ENCODE results near the gene CDC25A.

CDC25A gene

GRCh38 chr3:48180531-48181253, 7.5 kb downstream of the CDC25A start:
- Mint-ChIP-seq H3K27ac (no peak overlapping the region), H3K36me3 (no peaks in the 10 kb centered on the region), H3K4me3 (no peak overlapping the region), H3K4me1 (no peaks in the 10 kb centered on the region), H3K9me3 (no peaks in the 10 kb centered on the region), H3K27me3 (no peaks in the 10 kb centered on the region)
- ATAC-seq = no peak

- Mint-ChIP-seq H3K27me3 (no peaks in the 10 kb centered on the region), H3K9me3 (no peaks in the 10 kb centered on the region), H3K4me3 (no peak overlapping the region), H3K4me1 (no peaks in the 10 kb centered on the region), H3K27ac (no peak overlapping the region), H3K36me3 (no peaks in the 10 kb centered on the region)
- ATAC-seq = no peak
Measured at GRCh38 chr3:48180021-48180420, 8.2 kb downstream of the CDC25A start.

GRCh38 chr3:48178072-48178471, 10.1 kb downstream of the CDC25A start:
- H3K27me3 Mint-ChIP-seq = no peaks in the 10 kb centered on the region
- H3K9me3 Mint-ChIP-seq = no peaks in the 10 kb centered on the region
- no peak overlapping the region for H3K27ac Mint-ChIP-seq
- no peak overlapping the region for H3K4me3 Mint-ChIP-seq
- H3K4me1 Mint-ChIP-seq = no peaks in the 10 kb centered on the region
- ATAC-seq = no peak
- no peaks in the 10 kb centered on the region for H3K36me3 Mint-ChIP-seq

- H3K27ac Mint-ChIP-seq = no peak overlapping the region
- peaks cover 11% of the 10 kb centered on the region for H3K36me3 Mint-ChIP-seq
- no peaks in the 10 kb centered on the region for H3K9me3 Mint-ChIP-seq
- no peaks in the 10 kb centered on the region for H3K4me1 Mint-ChIP-seq
- ATAC-seq = no peak
- H3K27me3 Mint-ChIP-seq = no peaks in the 10 kb centered on the region
- no peak overlapping the region for H3K4me3 Mint-ChIP-seq
Measured at GRCh38 chr3:48157950-48158376, 30.3 kb downstream of the CDC25A start.

GRCh38 chr3:48157202-48157840, 30.9 kb downstream of the CDC25A start:
- Mint-ChIP-seq H3K4me1 (no peaks in the 10 kb centered on the region), H3K4me3 (no peak overlapping the region), H3K36me3 (peaks cover 11% of the 10 kb centered on the region), H3K9me3 (no peaks in the 10 kb centered on the region), H3K27ac (no peak overlapping the region), H3K27me3 (no peaks in the 10 kb centered on the region)
- ATAC-seq = no peak

GRCh38 chr3:48156163-48156562, 32.1 kb downstream of the CDC25A start:
- H3K4me3 Mint-ChIP-seq = no peak overlapping the region
- no peak for ATAC-seq
- no peak overlapping the region for H3K27ac Mint-ChIP-seq
- H3K4me1 Mint-ChIP-seq = peaks cover 7% of the 10 kb centered on the region
- H3K9me3 Mint-ChIP-seq = no peaks in the 10 kb centered on the region
- no peaks in the 10 kb centered on the region for H3K27me3 Mint-ChIP-seq
- H3K36me3 Mint-ChIP-seq = peaks cover 11% of the 10 kb centered on the region

- no peak for ATAC-seq
- H3K27ac Mint-ChIP-seq = no peak overlapping the region
Measured at GRCh38 chr3:48155122-48155521, 33.1 kb downstream of the CDC25A start.

GRCh38 chr3:48151807-48152427, 36.3 kb downstream of the CDC25A start:
- ATAC-seq = no peak

More at GRCh38 chr3:48155122-48155521, 33.1 kb downstream of the CDC25A start:
- Mint-ChIP-seq H3K4me1 (peaks cover 11% of the 10 kb centered on the region), H3K9me3 (no peaks in the 10 kb centered on the region), H3K27me3 (no peaks in the 10 kb centered on the region), H3K36me3 (peaks cover 11% of the 10 kb centered on the region), H3K4me3 (no peak overlapping the region)

GRCh38 chr3:48151058-48151806, 37.0 kb downstream of the CDC25A start:
- Mint-ChIP-seq H3K27me3 (no peaks in the 10 kb centered on the region), H3K9me3 (no peaks in the 10 kb centered on the region), H3K4me3 (no peak overlapping the region), H3K27ac (no peak overlapping the region), H3K4me1 (peaks cover 11% of the 10 kb centered on the region), H3K36me3 (no peaks in the 10 kb centered on the region)
- ATAC-seq = peak; percentile 88

More at GRCh38 chr3:48151807-48152427, 36.3 kb downstream of the CDC25A start:
- no peaks in the 10 kb centered on the region for H3K36me3 Mint-ChIP-seq
- no peak overlapping the region for H3K27ac Mint-ChIP-seq
- H3K4me3 Mint-ChIP-seq = no peak overlapping the region
- H3K27me3 Mint-ChIP-seq = no peaks in the 10 kb centered on the region
- H3K4me1 Mint-ChIP-seq = peaks cover 11% of the 10 kb centered on the region
- H3K9me3 Mint-ChIP-seq = no peaks in the 10 kb centered on the region

- no peak for ATAC-seq
- H3K4me3 Mint-ChIP-seq = no peak overlapping the region
- H3K27me3 Mint-ChIP-seq = no peaks in the 10 kb centered on the region
- H3K4me1 Mint-ChIP-seq = peaks cover 14% of the 10 kb centered on the region
- no peaks in the 10 kb centered on the region for H3K36me3 Mint-ChIP-seq
- H3K9me3 Mint-ChIP-seq = no peaks in the 10 kb centered on the region
- H3K27ac Mint-ChIP-seq = no peak overlapping the region
Measured at GRCh38 chr3:48143992-48144391, 44.2 kb downstream of the CDC25A start.

GRCh38 chr3:48143567-48143966, 44.6 kb downstream of the CDC25A start:
- H3K36me3 Mint-ChIP-seq = no peaks in the 10 kb centered on the region
- H3K4me1 Mint-ChIP-seq = peaks cover 14% of the 10 kb centered on the region
- no peak for ATAC-seq
- H3K27ac Mint-ChIP-seq = no peak overlapping the region
- no peaks in the 10 kb centered on the region for H3K9me3 Mint-ChIP-seq
- H3K4me3 Mint-ChIP-seq = no peak overlapping the region
- no peaks in the 10 kb centered on the region for H3K27me3 Mint-ChIP-seq

- ATAC-seq = peak; percentile 39
- H3K9me3 Mint-ChIP-seq = no peaks in the 10 kb centered on the region
- peaks cover 14% of the 10 kb centered on the region for H3K4me1 Mint-ChIP-seq
- H3K36me3 Mint-ChIP-seq = no peaks in the 10 kb centered on the region
- no peak overlapping the region for H3K27ac Mint-ChIP-seq
- no peaks in the 10 kb centered on the region for H3K27me3 Mint-ChIP-seq
- H3K4me3 Mint-ChIP-seq = no peak overlapping the region
Measured at GRCh38 chr3:48142316-48142870, 45.8 kb downstream of the CDC25A start.

- Mint-ChIP-seq H3K36me3 (no peaks in the 10 kb centered on the region), H3K4me3 (no peak overlapping the region), H3K27ac (no peak overlapping the region), H3K4me1 (peaks cover 14% of the 10 kb centered on the region), H3K27me3 (no peaks in the 10 kb centered on the region), H3K9me3 (no peaks in the 10 kb centered on the region)
- no peak for ATAC-seq
Measured at GRCh38 chr3:48141604-48142137, 46.5 kb downstream of the CDC25A start.

GRCh38 chr3:48140936-48141603, 47.1 kb downstream of the CDC25A start:
- Mint-ChIP-seq H3K36me3 (no peaks in the 10 kb centered on the region), H3K4me3 (no peak overlapping the region), H3K4me1 (peaks cover 14% of the 10 kb centered on the region), H3K9me3 (no peaks in the 10 kb centered on the region), H3K27me3 (no peaks in the 10 kb centered on the region), H3K27ac (no peak overlapping the region)
- ATAC-seq = no peak
